HCT116 (cell line): Measurements from ENCODE around the gene CINP. TPM values are rescaled to one million over a fixed set of nuclear protein-coding genes. Genes with fewer than 3 reads are reported as not detected.

Experiments
- ATAC-seq: fragments of 200-7000 bp; cut with Tn5 transposase; 2 replicates; pipeline ENCODE4 v1.9.1; 2020; ENCODE audit warnings: mild to moderate bottlenecking, moderate library complexity
- BruUV-seq: library from RNA; stranded (reverse); fragments of 400-500 nt; replicated peaks from 2 replicates; lab custom pipeline; 2021; lab: Mats Ljungman, UMichigan
- CTCF ChIA-PET: fragments of 300-600 bp; sonication (Branson Sonifier 250); formaldehyde crosslinking; loops from one replicate; lab custom pipeline; 2021; ENCODE audit warnings: antibody characterized with exemption; lab: Charles Lee
- POLR2A ChIA-PET: fragments of 300-600, 350-600 bp; sonication (Branson Sonifier 250); formaldehyde crosslinking; loops from one replicate; lab custom pipeline; 2021; ENCODE audit warnings: antibody characterized with exemption; lab: Charles Lee
- RAD21 ChIA-PET, 2 experiments: fragments of 300-600 bp; sonication (Branson Sonifier 250); formaldehyde crosslinking; loops; one replicate each; lab custom pipeline; 2023; ENCODE audit warnings: low total read pairs in 2 of 2; ENCODE audit not compliant: uncharacterized antibody in 2 of 2, unreplicated experiment in 2 of 2, low non-redundant PET in 1 of 2; lab: Charles Lee
- DNase-seq: peaks from one replicate; pipeline ENCODE4 v3.0.0-alpha.2; 2010; ENCODE audit warnings: low read depth, low spot score
- H2AFZ ChIP-seq: fragments of 200-600 bp; shearing (Covaris generic), sonication (generic); 2 replicates; pipeline ENCODE4 v1.6.1; 2017; ENCODE audit warnings: low read depth, mixed run types, mixed read lengths, antibody characterized with exemption, low read length; ENCODE audit not compliant: poor library complexity, severe bottlenecking
- H3K27ac ChIP-seq: 2 replicates; pipeline ENCODE4 v1.5.1; 2012; ENCODE audit warnings: low read depth, low read length
- H3K27me3 ChIP-seq: fragments of 200-600 bp; sonication (generic); 2 replicates; pipeline ENCODE4 v1.6.1; 2016; ENCODE audit warnings: mixed run types, low read length, mixed read lengths; ENCODE audit not compliant: insufficient read depth
- H3K36me3 ChIP-seq, 2 experiments: fragments of 200-500 bp in 1 of 2; fragments of 200-600 bp in 1 of 2; sonication (Bioruptor generic) in 1 of 2; sonication (generic) in 1 of 2; 2 replicates each; pipeline versions ENCODE4 v1.5.1 to v1.6.1; 2014 to 2016; ENCODE audit warnings: low read length in 2 of 2, inconsistent platforms in 1 of 2, mixed read lengths in 1 of 2, mixed run types in 1 of 2; ENCODE audit not compliant: insufficient read depth in 2 of 2, control insufficient read depth in 1 of 2
- H3K4me1 ChIP-seq, 2 experiments: fragments of 200-600 bp in 1 of 2; sonication (generic) in 1 of 2; 2 replicates each; pipeline versions ENCODE4 v1.5.1 to v1.6.1; 2012 to 2017; ENCODE audit warnings: low read length in 2 of 2, inconsistent platforms in 1 of 2, mild to moderate bottlenecking in 1 of 2, mixed read lengths in 1 of 2, mixed run types in 1 of 2, moderate library complexity in 1 of 2; ENCODE audit not compliant: insufficient read depth in 2 of 2, control insufficient read depth in 1 of 2
- H3K4me2 ChIP-seq: fragments of 200-600 bp; sonication (generic); 2 replicates; pipeline ENCODE4 v1.6.1; 2017; ENCODE audit warnings: mixed run types, low read length, mixed read lengths
- H3K4me3 ChIP-seq, 2 experiments: fragments of 200-600 bp in 1 of 2; sonication (generic) in 1 of 2; replicated peaks in 1 of 2; 2 replicates each; pipeline ENCODE4 v1.5.1; 2011 to 2016; ENCODE audit warnings: low read length in 2 of 2, control low read depth in 1 of 2, low read depth in 1 of 2, mild to moderate bottlenecking in 1 of 2, mixed read lengths in 1 of 2, mixed run types in 1 of 2
- H3K79me2 ChIP-seq: fragments of 200-600 bp; sonication (generic); 2 replicates; pipeline ENCODE4 v1.6.1; 2017; ENCODE audit warnings: mild to moderate bottlenecking, mixed run types, low read length, moderate library complexity, mixed read lengths; ENCODE audit not compliant: insufficient read depth
- H3K9ac ChIP-seq: fragments of 200-600 bp; sonication (generic); 2 replicates; pipeline ENCODE4 v1.6.1; 2016; ENCODE audit warnings: low read length, mixed read lengths
- H3K9me2 ChIP-seq: fragments of 200-600 bp; sonication (generic), shearing (Covaris generic); 2 replicates; pipeline ENCODE4 v1.6.1; 2017; ENCODE audit warnings: mixed run types, mild to moderate bottlenecking, moderate library complexity; ENCODE audit not compliant: insufficient read depth
- H3K9me3 ChIP-seq, 2 experiments: fragments of 200-500 bp in 1 of 2; fragments of 200-600 bp in 1 of 2; sonication (Bioruptor generic) in 1 of 2; sonication (generic) in 1 of 2; 2 replicates each; pipeline ENCODE4 v1.6.1; 2014 to 2017; ENCODE audit warnings: low read length in 2 of 2, mixed read lengths in 2 of 2, inconsistent platforms in 1 of 2, low read depth in 1 of 2, mild to moderate bottlenecking in 1 of 2, mixed run types in 1 of 2, moderate library complexity in 1 of 2; ENCODE audit not compliant: control insufficient read depth in 1 of 2, insufficient read depth in 1 of 2
- H4K20me1 ChIP-seq: fragments of 200-600 bp; sonication (generic), shearing (Covaris generic); 2 replicates; pipeline ENCODE4 v1.6.1; 2017; ENCODE audit warnings: mixed run types, mild to moderate bottlenecking, moderate library complexity; ENCODE audit not compliant: insufficient read depth
- EZH2phosphoT487 ChIP-seq: fragments of 200-600 bp; IDR thresholded peaks from 2 replicates; pipeline ENCODE4 v1.6.1; 2018; ENCODE audit warnings: antibody characterized with exemption, borderline replicate concordance
- SIN3A ChIP-seq: IDR thresholded peaks from 2 replicates; pipeline ENCODE4 v1.6.1; 2012; ENCODE audit warnings: low read depth
- TCF7L2 ChIP-seq: IDR thresholded peaks from 2 replicates; pipeline ENCODE4 v1.7.0; 2011; ENCODE audit warnings: borderline replicate concordance, inconsistent platforms; ENCODE audit not compliant: insufficient read depth, insufficient read length; ENCODE audit errors: extremely low read depth
- ZBTB33 ChIP-seq: IDR thresholded peaks from 2 replicates; pipeline ENCODE4 v1.6.1; 2011; ENCODE audit warnings: mild to moderate bottlenecking, low read length, moderate library complexity; ENCODE audit not compliant: insufficient replicate concordance; ENCODE audit errors: extremely low read depth
- intact Hi-C: fragments of 100-400 bp; cut with micrococcal nuclease; formaldehyde crosslinking; loops from 2 replicates; pipeline ENCODE4 v1.10.0; 2022
- total RNA-seq: library from RNA; stranded (reverse); gene quantifications from one replicate; pipeline ENCODE4 v1.2.1, GENCODE V29; 2021; ENCODE audit not compliant: unreplicated experiment

The CINP gene
- total RNA-seq, 1 experiment from 2014 or later = 49.1 TPM

DNA sequence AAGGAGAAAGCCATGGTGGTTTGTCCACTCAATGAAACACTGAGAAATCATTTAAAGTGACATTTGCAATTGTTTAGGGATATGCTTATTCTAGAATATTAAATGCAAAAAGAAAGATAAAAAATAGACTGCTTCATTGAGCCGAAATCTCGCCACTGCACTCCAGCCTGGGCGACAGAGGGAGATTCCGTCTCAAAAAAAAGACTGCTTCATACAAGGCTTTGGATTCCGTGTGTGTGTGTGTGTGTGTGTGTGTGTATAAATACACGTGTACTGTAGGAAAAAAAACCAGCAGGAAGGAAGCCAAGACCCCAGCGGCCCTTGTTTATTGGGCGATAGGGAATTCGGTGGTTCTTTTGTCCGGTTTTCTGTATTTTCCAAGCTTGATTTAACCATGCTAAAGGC is 46.4 kb downstream of the CINP start:
- Histone ChIP-seq H3K9ac (peak overlapping the region; percentile 40; the same call in 1 of the 2 replicates), H4K20me1 (no peaks in the 10 kb centered on the region)
- no TSS peak for BruUV-seq

More for the DNA sequence above, 46.4 kb downstream of the CINP start:
- Histone ChIP-seq H3K4me3 (peak overlapping the region; percentile 38 to 45), H3K9me2 (no peaks in the 10 kb centered on the region), H2AFZ (peak overlapping the region; percentile 86), H3K79me2 (peaks cover 15% of the 10 kb centered on the region), H3K36me3 (no peaks in the 10 kb centered on the region), H3K4me1 (peaks cover 37 to 64% of the 10 kb centered on the region in 2 experiments), H3K27ac (peak overlapping the region; percentile 71), H3K27me3 (no peaks in the 10 kb centered on the region), H3K9me3 (no peaks in the 10 kb centered on the region), H3K4me2 (peak overlapping the region; percentile 76)
- no peak for TF ChIP-seq TCF7L2
- no peak for TF ChIP-seq ZBTB33
- no peak for TF ChIP-seq SIN3A
- TF ChIP-seq EZH2phosphoT487 = no peak
- DNase-seq = no peak
- ChIA-PET CTCF (interaction anchor here (0.7 to 2.2 kb wide), 6 partner anchors 8 to 270 kb away, joined by 3 to 6 read pairs (median 4); partner anchors contain the start of gene MOK), RAD21 (interaction anchor here in 1 of 2 experiments (0.6 kb wide), 1 partner anchor 1075 kb away, joined by 4 read pairs; no protein-coding TSS in a partner anchor), POLR2A (interaction anchor here (0.6 kb wide), 2 partner anchors 74 to 351 kb away, joined by 3 read pairs; no protein-coding TSS in a partner anchor)
- no peak for ATAC-seq
- intact Hi-C loops = no loop called here
